ENCODE results near the gene TCERG1.

TCERG1 gene

DNA sequence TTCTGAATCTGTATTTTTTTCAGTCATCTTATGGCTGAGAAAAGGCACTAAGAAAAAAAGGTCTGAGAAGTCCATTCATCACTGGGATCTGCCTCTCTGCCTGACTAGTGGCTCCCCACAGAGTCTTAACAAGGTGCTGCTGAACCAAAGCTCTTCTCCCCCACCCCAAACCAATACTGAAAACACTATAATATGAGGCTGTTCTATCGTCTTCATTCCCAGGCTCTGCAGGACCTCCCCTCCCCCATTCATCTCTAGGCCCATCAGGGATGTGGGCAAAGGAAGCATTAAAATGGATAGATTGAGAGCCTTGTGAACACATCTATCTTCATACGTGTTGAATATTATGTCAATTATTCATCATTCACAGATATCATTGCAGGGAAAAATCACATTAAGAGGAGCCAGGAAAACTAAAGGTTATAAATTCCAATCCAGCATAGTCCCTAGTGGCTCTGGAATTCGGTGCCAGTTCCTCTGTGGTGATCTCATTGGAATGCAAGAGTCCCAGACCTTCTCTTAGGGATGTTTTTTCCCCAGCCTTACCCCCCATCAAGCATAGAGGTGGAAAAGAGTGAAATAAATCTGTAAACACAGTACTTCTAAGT, 113.2 kb downstream of the TCERG1 start:
- TF ChIP-seq, protein P1, sequence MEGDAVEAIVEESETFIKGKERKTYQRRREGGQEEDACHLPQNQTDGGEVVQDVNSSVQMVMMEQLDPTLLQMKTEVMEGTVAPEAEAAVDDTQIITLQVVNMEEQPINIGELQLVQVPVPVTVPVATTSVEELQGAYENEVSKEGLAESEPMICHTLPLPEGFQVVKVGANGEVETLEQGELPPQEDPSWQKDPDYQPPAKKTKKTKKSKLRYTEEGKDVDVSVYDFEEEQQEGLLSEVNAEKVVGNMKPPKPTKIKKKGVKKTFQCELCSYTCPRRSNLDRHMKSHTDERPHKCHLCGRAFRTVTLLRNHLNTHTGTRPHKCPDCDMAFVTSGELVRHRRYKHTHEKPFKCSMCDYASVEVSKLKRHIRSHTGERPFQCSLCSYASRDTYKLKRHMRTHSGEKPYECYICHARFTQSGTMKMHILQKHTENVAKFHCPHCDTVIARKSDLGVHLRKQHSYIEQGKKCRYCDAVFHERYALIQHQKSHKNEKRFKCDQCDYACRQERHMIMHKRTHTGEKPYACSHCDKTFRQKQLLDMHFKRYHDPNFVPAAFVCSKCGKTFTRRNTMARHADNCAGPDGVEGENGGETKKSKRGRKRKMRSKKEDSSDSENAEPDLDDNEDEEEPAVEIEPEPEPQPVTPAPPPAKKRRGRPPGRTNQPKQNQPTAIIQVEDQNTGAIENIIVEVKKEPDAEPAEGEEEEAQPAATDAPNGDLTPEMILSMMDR (IDR thresholded peaks at IDR 0.05; ENCODE audit: borderline replicate concordance, insufficient read depth, low read depth, low read length), result no peak
- no peak overlapping the region for H3K4me3 ChIP-seq (ENCODE audit: low read depth, low read length)

Measured in GM12875 (cell line).